NCI-H146 (cell line): ENCODE results near the gene HIVEP1.
A peak's percentile ranks its signal among the peaks of the same experiment; 100 is the strongest.

Source experiments
- DNase-seq: peaks from one replicate; lab custom pipeline; 2025; lab: John Stamatoyannopoulos, UW

Gene HIVEP1

GRCh38 chr6:12012038-12012557 lies at the start of gene HIVEP1:
Gene HIVEP1 (plus strand): TSS chr6:12012312. CDS start chr6:12015629, 3,317 bp downstream.
- DNase-seq = no peak

- DNase-seq = no peak
These were observed 48.2 kb upstream of the HIVEP1 start for GRCh38 chr6:11963756-11964500.

GRCh38 chr6:11964729-11965335 lies 47.3 kb upstream of the HIVEP1 start:
- no peak for DNase-seq

- no peak for DNase-seq
These were observed 46.6 kb upstream of the HIVEP1 start for GRCh38 chr6:11965499-11965898.

GRCh38 chr6:11968241-11968806 lies 43.8 kb upstream of the HIVEP1 start:
- DNase-seq = no peak

- no peak for DNase-seq
These were observed 43.0 kb upstream of the HIVEP1 start for GRCh38 chr6:11969092-11969491.

GRCh38 chr6:11970114-11970513 lies 42.0 kb upstream of the HIVEP1 start:
- DNase-seq = no peak

GRCh38 chr6:11971154-11971553 lies 41.0 kb upstream of the HIVEP1 start:
- DNase-seq = no peak

- no peak for DNase-seq
These were observed 39.8 kb upstream of the HIVEP1 start for GRCh38 chr6:11972270-11972669.

- DNase-seq = no peak
These were observed 39.3 kb upstream of the HIVEP1 start for GRCh38 chr6:11972806-11973205.

GRCh38 chr6:11973238-11973637 lies 38.9 kb upstream of the HIVEP1 start:
- no peak for DNase-seq

GRCh38 chr6:11974089-11974488 lies 38.0 kb upstream of the HIVEP1 start:
- DNase-seq = no peak

GRCh38 chr6:11975353-11975977 lies 36.6 kb upstream of the HIVEP1 start:
- DNase-seq = no peak

GRCh38 chr6:11976489-11976888 lies 35.6 kb upstream of the HIVEP1 start:
- DNase-seq = no peak

GRCh38 chr6:11977193-11977592 lies 34.9 kb upstream of the HIVEP1 start:
- DNase-seq = no peak

- no peak for DNase-seq
These were observed 34.4 kb upstream of the HIVEP1 start for GRCh38 chr6:11977738-11978137.

- no peak for DNase-seq
These were observed 33.7 kb upstream of the HIVEP1 start for GRCh38 chr6:11978169-11978987.

- DNase-seq = no peak
These were observed 32.2 kb upstream of the HIVEP1 start for GRCh38 chr6:11979866-11980265.

- DNase-seq = no peak
These were observed 28.8 kb upstream of the HIVEP1 start for GRCh38 chr6:11983306-11983705.

- DNase-seq = no peak
These were observed 24.7 kb upstream of the HIVEP1 start for GRCh38 chr6:11987386-11987785.

- no peak for DNase-seq
These were observed 22.7 kb upstream of the HIVEP1 start for GRCh38 chr6:11989386-11989785.

- peak; percentile 73 for DNase-seq
These were observed 20.0 kb upstream of the HIVEP1 start for GRCh38 chr6:11992086-11992485.
